Natural killer cell (primary cell): ENCODE results near the gene SHISA8. TPM values are rescaled to one million over a fixed set of nuclear protein-coding genes. Genes with fewer than 3 reads are reported as not detected.

Experiments
- ATAC-seq, 3 donors: fragments of 150-1000 bp in 2 of 3; fragments of 200-7000 bp in 1 of 3; cut with Tn5 transposase; 1 replicate in 1 of 3; 2 replicates in 2 of 3; pipeline ENCODE4 v1.10.0; 2021; ENCODE audit warnings: mild to moderate bottlenecking in 2 of 3, moderate library complexity in 2 of 3
- DNase-seq, 2 donors: peaks; one replicate each; pipeline versions ENCODE4 v3.0.0 to v3.0.0-alpha.2; 2013 to 2021; ENCODE audit warnings: mixed read lengths in 1 of 2
- H3K27ac ChIP-seq: one replicate; pipeline ENCODE4 v1.5.1; 2013; ENCODE audit warnings: mild to moderate bottlenecking, low read length
- H3K27me3 ChIP-seq: one replicate; pipeline ENCODE4 v1.6.1; 2013; ENCODE audit warnings: low read length; ENCODE audit not compliant: control insufficient read depth, insufficient read depth
- H3K36me3 ChIP-seq: one replicate; pipeline ENCODE4 v1.6.1; 2013; ENCODE audit warnings: low read length; ENCODE audit not compliant: control insufficient read depth, insufficient read depth
- H3K4me1 ChIP-seq: one replicate; pipeline ENCODE4 v1.6.1; 2013; ENCODE audit warnings: low read length; ENCODE audit not compliant: control insufficient read depth, insufficient read depth
- H3K4me3 ChIP-seq: one replicate; pipeline ENCODE4 v1.5.1; 2013; ENCODE audit warnings: low read length
- H3K9me3 ChIP-seq: one replicate; pipeline ENCODE4 v1.6.1; 2013; ENCODE audit warnings: low read length; ENCODE audit not compliant: control insufficient read depth, insufficient read depth
- H3K27ac Mint-ChIP-seq, 2 donors: one replicate each; pipeline ENCODE4 v1.8.0; 2022; ENCODE audit warnings: mild to moderate bottlenecking in 2 of 2, mixed read lengths in 2 of 2, moderate library complexity in 1 of 2
- H3K27me3 Mint-ChIP-seq, 2 donors: one replicate each; pipeline ENCODE4 v1.8.0; 2022; ENCODE audit warnings: low read depth in 2 of 2, mixed read lengths in 2 of 2
- H3K36me3 Mint-ChIP-seq: one replicate; pipeline ENCODE4 v1.8.0; 2022; ENCODE audit warnings: mixed read lengths
- H3K4me1 Mint-ChIP-seq, 2 donors: one replicate each; pipeline ENCODE4 v1.8.0; 2022; ENCODE audit warnings: mixed read lengths in 2 of 2
- H3K4me3 Mint-ChIP-seq: one replicate; pipeline ENCODE4 v1.8.0; 2022; ENCODE audit warnings: mild to moderate bottlenecking, moderate library complexity, mixed read lengths
- H3K9me3 Mint-ChIP-seq, 2 donors: one replicate each; pipeline ENCODE4 v1.8.0; 2022; ENCODE audit warnings: mixed read lengths in 2 of 2
- CTCF ChIP-seq: fragments of 200-600 bp; IDR thresholded peaks from one replicate; pipeline ENCODE4 v1.8.0; 2022; ENCODE audit warnings: antibody characterized with exemption
- WGBS: methylation state at CpG from one replicate; pipeline ENCODE4 v1.1.7; 2013; ENCODE audit warnings: missing lambda C conversion rate; ENCODE audit not compliant: insufficient coverage; 5-methylcytosine and 5-hydroxymethylcytosine counted together
- intact Hi-C: fragments of 100-400 bp; cut with micrococcal nuclease; formaldehyde crosslinking; loops from one replicate; pipeline ENCODE4 v1.14.2; 2022
- total RNA-seq, 4 donors: library from RNA; stranded (reverse); fragments of 120-200 nt in 1 of 4; gene quantifications; one replicate each; pipeline versions ENCODE4 v1.2.3 to v1.2.4, GENCODE V29; 2013 to 2022

The SHISA8 gene
- total RNA-seq, 3 donors from 2014 or later (not counting 1 experiment from before 2014, with no cell fraction given): 0.24 TPM; not detected in 2

DNA sequence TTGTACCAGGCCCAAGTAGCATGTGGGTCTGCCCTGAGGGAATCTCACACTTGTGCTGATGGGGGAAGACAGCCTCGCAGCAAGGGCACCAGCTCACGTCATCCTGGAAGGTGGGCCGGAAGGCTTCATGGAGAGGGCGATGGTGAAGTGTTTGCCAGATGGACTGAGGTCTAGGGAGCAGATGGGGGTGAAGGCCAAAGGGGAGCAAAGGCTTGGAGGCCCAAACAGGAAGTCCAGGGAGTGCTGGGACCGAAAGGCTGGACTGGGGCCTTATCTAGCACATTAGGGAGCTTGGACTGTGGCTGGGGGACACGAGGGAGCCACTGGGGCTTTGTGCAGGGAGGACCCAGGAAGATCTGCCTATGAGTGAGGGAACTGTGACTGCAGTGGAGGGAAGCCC lies 12.9 kb upstream of the SHISA8 start:
- Mint-ChIP-seq H3K27ac (peak overlapping the region in 1 of 2 donors; percentile 22), H3K9me3 (no peaks in the 10 kb centered on the region), H3K27me3 (peaks cover 0 to 23% of the 10 kb centered on the region in 2 donors), H3K4me1 (peaks cover 5 to 7% of the 10 kb centered on the region in 2 donors), H3K36me3 (no peaks in the 10 kb centered on the region), H3K4me3 (no peak overlapping the region)
- WGBS: 84% methylated on average over 6 of the region's 6 CpGs
- DNase-seq (no peak), ATAC-seq (no peak)
- H3K27ac ChIP-seq: peak overlapping the region; percentile 68
- H3K36me3 ChIP-seq: no peaks in the 10 kb centered on the region
- no peak overlapping the region for H3K4me3 ChIP-seq
- intact Hi-C loops: no loop called here
- peaks cover 49% of the 10 kb centered on the region for H3K4me1 ChIP-seq
- H3K9me3 ChIP-seq: no peaks in the 10 kb centered on the region
- no peak for TF ChIP-seq CTCF
- H3K27me3 ChIP-seq: peaks cover 6% of the 10 kb centered on the region

DNA sequence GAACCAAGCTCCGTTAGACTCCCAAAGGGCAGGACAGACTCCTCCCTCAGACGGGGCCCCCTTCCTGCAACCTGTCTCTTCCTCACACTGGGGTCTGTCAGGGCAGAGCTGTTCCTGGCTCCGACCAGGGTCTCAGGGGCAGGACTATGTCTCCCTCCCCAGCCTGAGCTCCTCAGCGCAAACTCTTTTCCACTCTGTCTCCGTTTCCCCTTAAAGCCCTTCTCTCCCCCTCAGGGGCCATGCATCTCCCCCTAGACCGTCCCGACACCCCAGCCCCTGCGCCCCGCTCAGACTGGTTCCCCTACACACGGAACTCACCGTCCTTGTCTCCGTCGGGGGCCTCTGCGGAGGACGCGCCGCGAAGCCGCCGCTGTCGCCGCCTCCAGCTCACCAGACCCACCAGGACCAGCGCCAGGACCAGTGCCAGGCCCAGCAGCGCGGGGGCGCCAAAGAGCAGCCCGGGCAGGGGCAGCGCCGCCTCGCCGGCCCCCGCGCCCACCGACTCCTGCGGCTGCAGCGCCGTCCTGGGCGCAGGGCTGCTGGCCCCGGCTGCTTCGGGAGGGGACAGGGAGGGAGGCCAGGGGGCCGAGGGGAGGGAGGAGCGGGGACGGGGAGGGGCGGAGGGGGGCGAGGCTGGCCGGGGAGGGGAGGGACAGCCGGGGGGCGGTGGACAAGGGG lies 11.0 kb upstream of the SHISA8 start:
- ATAC-seq: peak; percentile 85 to 93 (median 92)
- peaks cover 0 to 23% of the 10 kb centered on the region in 2 donors for H3K27me3 Mint-ChIP-seq
- H3K27ac Mint-ChIP-seq: peak overlapping the region in 1 of 2 donors; percentile 51
- H3K27ac ChIP-seq: peak overlapping the region; percentile 73
- H3K4me1 ChIP-seq: peaks cover 40% of the 10 kb centered on the region
- peak; percentile 78 for TF ChIP-seq CTCF
- H3K27me3 ChIP-seq: peaks cover 6% of the 10 kb centered on the region
- H3K4me3 ChIP-seq: peak overlapping the region; percentile 48
- no peaks in the 10 kb centered on the region for H3K36me3 Mint-ChIP-seq
- no peaks in the 10 kb centered on the region for H3K9me3 ChIP-seq
- H3K36me3 ChIP-seq: no peaks in the 10 kb centered on the region
- peaks cover 5 to 7% of the 10 kb centered on the region in 2 donors for H3K4me1 Mint-ChIP-seq
- no peaks in the 10 kb centered on the region for H3K9me3 Mint-ChIP-seq
- peak; percentile 76 to 87 for DNase-seq
- intact Hi-C loops: no loop called here
- peak overlapping the region; percentile 72 for H3K4me3 Mint-ChIP-seq
- WGBS: 3% methylated on average over 37 of the region's 48 CpGs

DNA sequence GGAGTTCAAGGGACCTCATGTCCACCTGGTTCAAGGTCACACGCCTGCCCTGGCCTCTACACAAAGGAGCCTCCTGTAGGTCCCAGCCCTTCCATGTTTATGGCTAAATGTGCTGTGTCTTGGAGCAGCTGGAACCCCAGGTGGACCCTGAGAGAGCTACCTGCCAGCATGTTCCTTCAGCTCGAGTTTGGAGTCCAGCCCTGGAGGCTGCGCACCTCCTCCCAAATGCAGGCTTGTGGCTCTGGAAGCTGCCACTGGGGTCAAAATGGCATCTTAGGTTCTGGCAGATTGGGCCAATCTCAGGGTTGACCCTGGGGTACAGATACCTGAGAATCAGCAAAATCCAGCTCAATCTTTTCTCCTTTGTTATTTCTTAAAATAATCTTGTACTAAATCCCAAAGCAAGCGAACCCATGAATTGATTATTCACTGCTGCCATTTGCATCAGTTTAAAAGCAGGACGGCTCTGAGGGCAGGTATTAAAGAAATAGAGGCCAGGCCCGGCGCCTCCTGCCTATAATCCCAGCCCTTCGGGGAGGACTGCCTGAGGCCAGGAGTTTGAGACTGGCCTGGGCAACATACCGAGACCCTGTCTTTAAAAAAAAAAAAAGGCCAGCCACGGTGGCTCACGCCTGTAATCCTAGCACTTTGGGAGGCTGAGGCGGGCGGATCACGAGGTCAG lies 8.9 kb upstream of the SHISA8 start:
- Mint-ChIP-seq H3K4me1 (peaks cover 5 to 20% of the 10 kb centered on the region in 2 donors), H3K4me3 (no peak overlapping the region), H3K36me3 (no peaks in the 10 kb centered on the region), H3K27me3 (peaks cover 0 to 23% of the 10 kb centered on the region in 2 donors), H3K9me3 (no peaks in the 10 kb centered on the region), H3K27ac (no peak overlapping the region)
- 90% methylated on average over 14 of the region's 14 CpGs for WGBS
- Histone ChIP-seq H3K27ac (peak overlapping the region; percentile 52), H3K4me1 (peaks cover 52% of the 10 kb centered on the region), H3K36me3 (no peaks in the 10 kb centered on the region), H3K4me3 (no peak overlapping the region), H3K27me3 (peaks cover 12% of the 10 kb centered on the region), H3K9me3 (no peaks in the 10 kb centered on the region)
- intact Hi-C loops: no loop called here
- no peak for TF ChIP-seq CTCF
- ATAC-seq (no peak), DNase-seq (no peak)
